ENCODE data around the gene MYRFL.

The MYRFL gene

GRCh38 chr12:70006619-70006973 is 181.6 kb downstream of the MYRFL start:
- in situ Hi-C loops (cut with MboI; ENCODE audit: low pct_unique_long_range_greater_than_20kb, low sequenced_read_pairs, unreplicated experiment), result no loop called here
- TF ChIP-seq, protein P1, sequence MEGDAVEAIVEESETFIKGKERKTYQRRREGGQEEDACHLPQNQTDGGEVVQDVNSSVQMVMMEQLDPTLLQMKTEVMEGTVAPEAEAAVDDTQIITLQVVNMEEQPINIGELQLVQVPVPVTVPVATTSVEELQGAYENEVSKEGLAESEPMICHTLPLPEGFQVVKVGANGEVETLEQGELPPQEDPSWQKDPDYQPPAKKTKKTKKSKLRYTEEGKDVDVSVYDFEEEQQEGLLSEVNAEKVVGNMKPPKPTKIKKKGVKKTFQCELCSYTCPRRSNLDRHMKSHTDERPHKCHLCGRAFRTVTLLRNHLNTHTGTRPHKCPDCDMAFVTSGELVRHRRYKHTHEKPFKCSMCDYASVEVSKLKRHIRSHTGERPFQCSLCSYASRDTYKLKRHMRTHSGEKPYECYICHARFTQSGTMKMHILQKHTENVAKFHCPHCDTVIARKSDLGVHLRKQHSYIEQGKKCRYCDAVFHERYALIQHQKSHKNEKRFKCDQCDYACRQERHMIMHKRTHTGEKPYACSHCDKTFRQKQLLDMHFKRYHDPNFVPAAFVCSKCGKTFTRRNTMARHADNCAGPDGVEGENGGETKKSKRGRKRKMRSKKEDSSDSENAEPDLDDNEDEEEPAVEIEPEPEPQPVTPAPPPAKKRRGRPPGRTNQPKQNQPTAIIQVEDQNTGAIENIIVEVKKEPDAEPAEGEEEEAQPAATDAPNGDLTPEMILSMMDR (IDR thresholded peaks at IDR 0.05; ENCODE audit: extremely low read depth, insufficient read depth, missing control alignments), result no peak
- DNase-seq (ENCODE audit: low spot score), result no peak

DNA sequence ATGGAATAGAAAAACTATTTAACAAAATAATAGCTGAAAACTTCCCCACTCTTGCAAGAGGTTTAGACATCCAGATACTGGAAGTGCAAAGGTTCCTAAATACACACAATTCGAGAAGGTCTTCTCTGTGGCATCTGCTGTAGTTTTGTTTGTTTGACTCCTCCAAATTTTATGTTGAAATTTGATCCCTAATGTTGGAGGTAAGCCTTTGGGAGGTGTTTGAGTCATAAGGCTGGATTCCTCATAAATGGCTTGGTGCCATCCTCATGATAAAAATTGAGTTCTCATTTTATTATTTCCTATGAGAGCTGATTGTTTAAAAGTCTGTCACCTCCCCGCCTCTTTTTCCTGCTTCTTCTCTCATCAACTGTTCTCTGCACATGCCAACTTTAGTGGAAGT is 182.7 kb downstream of the MYRFL start:
- TF ChIP-seq, protein P1 (IDR thresholded peaks at IDR 0.05; ENCODE audit: extremely low read depth, insufficient read depth, missing control alignments), result no peak
- in situ Hi-C loops (cut with MboI; ENCODE audit: low pct_unique_long_range_greater_than_20kb, low sequenced_read_pairs, unreplicated experiment), result no loop called here
- DNase-seq (ENCODE audit: low spot score), result no peak
